SW480 (cell line): ENCODE results near the gene CNGB1.
"Not testable (repeated sequence)": the region's sequence is repeated elsewhere in the genome, so short reads cannot be mapped to it uniquely, and the experiment has no call there.

Experiments used
- DNase-seq: peaks from one replicate; pipeline ENCODE4 v3.0.0-alpha.2; 2016; ENCODE audit warnings: low spot score

CNGB1 gene

DNA sequence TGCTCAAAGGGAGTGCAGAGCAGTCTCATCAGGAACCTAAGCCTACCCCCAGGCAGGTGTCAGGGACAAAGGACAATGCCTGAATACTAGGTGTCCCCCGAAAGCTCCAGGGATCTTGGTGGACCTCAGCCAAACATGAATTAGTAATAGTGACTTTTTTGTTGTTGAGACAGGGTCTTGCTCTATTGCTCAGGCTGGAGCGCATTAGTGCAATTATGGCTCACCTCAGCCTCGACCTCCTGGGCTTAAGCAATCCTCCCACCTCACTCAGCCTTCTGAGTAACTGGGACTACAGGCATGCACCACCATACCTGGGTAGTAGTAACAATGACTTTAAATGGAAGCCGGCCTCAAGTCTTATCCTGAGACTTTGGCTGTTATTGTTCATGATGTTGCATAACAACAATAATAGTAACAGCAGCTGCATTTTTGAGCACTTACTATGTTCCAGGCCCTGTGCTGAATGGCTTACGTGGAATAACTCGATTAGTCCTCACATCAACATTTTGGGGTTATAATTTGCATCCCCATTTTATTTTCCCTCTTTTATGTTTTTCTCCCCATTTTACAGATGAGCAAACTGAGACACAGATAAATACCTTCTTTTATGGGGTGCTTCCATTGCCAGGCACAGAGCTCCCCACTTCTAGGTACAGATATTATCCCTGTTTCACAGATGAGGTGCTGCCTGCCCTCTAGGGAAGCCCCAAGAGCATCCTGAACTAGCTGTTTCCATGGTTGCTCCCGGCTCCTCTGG, 19.5 kb downstream of the CNGB1 start:
- DNase-seq: no peak

DNA sequence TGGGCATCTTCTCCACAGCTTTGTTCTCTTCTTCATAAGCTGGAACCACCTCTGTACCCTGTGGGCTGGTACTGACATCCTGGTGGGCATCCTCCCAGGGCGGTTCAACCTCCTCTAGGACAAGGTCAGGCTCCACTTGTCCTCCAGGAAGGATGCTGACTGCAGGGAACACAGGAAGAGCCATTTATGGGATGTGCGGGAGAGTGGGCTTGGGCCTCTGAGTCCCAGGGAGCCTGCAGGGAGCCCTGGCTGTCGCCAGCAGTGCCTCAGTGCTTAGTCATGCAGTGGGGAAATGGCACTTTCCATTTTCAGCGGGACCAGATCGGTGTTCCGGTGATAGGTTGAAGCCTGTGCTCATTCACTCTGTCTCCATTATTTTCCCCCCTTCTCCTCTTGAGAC, 20.5 kb downstream of the CNGB1 start:
- no peak for DNase-seq

DNA sequence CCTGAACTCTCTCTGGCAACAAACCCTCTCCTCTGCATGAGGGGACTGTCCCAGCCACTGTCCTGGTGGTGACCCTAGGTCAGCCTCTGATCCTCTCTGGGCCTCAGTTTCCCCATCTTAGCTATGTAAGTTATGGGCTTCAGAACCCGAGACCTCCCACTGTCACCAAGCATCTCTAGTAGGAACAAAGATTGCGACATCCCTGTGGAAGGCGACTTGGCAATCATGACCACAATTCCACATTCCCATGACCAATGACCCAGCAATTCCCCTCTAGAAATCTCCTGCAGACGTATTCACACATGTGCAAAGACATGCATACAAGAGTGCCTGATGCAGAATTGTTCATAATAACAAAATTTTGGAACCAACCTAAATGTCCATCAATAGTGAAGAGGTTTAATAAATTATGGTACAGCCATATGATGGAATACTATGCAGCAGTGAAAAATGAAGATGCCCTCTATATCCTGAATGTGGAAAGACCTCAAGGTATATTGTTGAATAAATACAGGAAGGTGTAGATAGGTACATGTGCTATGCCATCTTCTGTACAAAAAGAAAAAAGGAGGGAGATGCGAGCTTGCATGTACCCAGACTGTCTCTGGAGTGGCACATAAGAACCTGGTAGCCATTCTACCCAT, 21.2 kb downstream of the CNGB1 start:
- no peak for DNase-seq

DNA sequence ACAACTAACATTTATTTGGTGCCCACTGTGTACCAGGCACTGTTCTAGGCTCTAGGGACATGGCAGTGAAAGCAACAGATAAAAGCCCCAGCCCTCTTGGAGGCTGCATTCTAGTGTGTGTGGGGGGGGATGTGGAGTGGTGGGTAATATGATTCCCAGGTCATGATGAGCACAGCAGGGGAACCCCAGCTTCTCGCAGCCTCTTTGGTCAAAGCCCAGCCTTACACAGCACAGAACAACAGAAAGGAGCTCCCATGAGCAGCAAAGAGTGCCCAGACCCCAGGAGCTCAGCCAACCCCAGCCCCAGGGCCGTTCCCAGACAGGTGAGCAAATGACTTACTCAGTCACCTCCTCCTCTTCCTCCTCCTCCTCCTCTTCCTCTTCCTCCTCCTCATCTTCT, 21.9 kb downstream of the CNGB1 start:
- DNase-seq: no peak

DNA sequence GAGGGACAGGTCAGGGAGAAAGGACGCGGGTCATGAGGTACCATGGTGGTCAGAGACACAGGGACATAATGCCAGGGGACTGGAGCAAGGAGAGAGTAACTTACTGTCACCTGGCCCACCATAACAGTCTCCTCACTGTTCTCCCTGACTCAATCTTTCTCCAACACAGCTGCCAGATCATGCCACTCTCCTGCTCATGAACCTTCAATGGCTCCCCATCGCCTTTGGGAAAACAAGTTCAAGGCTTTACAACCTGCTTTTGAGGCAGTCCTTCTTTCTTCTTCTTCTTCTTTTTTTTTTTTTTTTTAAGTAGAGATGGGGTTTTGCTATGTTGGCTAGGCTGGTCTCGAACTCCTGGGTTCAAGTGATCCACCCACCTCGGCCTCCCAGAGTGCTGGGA, 22.9 kb downstream of the CNGB1 start:
- no peak for DNase-seq

DNA sequence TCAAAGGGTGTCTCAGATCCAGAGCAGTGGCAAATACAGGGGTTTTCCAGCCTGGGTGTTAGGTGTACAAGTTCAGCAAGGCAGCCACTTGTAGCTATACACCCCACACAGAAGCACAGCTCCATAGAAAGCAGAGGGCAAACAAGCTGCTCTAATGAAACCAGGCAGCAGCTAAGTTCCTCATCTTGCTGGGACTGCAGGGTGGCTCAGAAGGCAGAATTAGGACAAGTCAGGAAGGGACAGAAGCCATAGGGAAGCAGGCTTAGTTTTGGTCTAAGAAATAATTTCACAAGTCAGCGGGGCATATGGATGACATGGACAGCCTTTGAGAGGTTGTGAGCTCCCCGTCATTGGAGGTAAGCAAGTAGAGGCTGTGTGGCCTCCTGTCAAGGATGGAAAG, 23.7 kb downstream of the CNGB1 start:
- DNase-seq: no peak

DNA sequence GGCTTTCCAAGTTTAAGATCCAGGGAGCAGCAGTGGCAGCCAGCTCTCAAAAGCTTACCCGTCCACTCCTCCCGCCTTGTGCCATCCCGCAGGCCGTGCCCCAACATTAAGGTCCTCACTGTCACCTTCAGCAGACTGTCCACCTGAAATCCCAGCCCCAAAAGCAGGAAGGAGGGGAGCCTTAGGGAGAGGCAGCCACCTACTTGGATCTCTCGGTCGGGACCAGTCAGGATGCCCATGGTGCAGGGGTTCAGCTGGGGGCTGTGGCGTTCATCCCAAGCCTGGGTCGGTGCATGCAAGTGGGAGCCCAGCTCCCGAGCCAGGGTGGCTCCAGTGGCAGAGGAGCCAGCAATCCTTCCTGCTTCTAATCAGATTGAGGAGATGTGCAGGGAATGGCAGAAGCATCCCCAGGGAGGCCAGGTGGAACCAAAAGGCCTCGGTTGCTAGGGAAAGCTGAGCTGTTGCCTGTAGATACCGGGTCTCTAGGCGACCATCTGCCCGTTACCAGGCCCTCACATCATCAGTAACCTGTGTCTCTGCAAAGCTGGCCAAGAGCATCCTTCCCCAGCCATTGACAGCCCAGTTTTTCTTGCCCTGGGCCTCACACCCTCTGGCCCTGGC, 24.6 kb downstream of the CNGB1 start:
- DNase-seq: no peak

DNA sequence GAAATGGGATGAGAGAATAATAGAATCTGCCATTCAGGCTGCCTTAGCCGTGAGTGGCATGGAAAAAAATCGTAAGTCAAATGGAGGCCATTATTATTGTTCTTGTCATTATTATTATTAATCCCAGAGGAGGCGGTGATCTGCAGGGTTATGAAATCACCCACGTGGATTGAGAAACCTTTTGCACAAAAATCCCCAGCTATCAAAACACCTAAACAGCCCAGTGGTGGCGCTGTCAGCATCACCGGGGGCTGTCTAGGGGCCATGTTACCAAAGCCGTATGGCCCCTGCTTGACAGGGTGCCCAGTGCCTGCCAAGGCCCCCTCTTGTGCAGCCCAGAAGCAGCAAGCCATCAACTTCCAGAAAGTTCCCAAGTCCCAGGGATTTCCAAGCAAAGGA, 25.2 kb downstream of the CNGB1 start:
- no peak for DNase-seq

DNA sequence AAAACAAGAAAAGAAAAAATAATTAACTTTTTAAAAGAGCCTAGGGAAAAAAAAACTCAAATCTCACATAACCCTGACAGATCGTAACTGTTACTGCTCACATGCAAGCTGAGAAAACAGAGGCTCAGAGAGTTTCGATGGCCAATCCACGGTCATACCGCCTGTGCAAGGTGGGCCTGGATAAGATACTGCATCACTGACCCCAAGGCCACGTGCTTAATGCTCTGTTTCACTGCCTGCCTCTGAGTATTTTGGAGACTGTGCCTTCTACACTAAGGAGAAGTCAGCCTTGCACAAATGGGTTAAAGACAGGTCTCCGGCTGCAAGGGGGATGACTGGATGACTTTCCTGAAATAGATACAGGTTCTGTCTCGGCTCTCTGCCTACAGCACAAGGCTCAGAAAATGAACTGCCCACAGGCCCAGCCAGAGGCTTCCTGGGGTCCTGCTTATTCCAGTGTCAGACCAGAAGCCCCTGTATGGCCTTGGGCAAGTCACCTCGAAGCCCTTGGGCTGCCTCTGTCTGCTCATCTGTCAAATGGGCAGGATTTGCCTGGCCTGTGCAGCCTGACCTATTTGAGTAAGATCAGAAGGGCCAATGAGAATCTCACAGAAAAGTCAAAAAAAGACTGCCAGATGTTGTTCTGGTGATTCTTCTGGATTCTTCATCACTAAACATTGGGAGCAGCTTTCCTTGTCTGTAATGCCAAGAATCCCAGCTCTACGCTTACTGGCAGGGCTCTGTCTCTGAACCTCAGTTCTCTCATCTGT, 25.8 kb downstream of the CNGB1 start:
- no peak for DNase-seq

DNA sequence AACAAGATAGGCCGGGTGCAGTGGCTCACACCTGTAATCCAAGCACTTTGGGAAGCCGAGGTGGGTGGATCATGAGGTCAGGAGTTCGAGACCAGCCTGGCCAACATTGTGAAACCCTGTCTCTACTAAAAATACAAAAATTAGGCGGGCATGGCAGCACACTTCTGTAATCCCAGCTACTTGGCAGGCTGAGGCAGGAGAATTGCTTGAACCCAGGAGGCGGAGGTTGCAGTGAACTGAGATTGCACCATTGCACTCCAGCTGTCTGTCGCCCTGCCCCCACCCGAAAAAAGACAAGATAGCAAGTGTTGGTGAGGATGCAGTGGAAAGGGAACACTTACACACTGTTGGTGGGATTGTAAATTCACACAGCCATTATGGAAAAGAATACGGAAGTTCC, 27.5 kb downstream of the CNGB1 start:
- DNase-seq: not testable (repeated sequence)

DNA sequence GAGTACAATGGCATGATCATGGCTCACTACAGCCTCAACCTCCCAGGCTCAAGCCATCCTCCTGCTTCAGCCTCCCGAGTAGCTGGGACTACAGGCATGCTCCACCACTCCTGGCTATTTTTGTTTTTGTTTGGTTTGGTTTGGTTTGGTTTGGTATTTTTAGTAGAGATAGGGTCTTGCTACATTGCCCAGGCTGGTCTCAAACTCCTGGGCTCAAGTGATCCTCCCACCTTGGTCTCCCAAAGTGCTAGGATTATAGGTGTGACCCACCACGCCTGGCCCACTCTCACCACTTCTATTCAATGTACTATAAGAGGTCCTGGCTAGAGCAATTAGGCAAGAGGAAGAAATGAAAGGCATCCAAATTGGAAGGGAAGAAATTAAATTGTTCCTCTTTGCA, 29.0 kb downstream of the CNGB1 start:
- DNase-seq: not testable (repeated sequence)

DNA sequence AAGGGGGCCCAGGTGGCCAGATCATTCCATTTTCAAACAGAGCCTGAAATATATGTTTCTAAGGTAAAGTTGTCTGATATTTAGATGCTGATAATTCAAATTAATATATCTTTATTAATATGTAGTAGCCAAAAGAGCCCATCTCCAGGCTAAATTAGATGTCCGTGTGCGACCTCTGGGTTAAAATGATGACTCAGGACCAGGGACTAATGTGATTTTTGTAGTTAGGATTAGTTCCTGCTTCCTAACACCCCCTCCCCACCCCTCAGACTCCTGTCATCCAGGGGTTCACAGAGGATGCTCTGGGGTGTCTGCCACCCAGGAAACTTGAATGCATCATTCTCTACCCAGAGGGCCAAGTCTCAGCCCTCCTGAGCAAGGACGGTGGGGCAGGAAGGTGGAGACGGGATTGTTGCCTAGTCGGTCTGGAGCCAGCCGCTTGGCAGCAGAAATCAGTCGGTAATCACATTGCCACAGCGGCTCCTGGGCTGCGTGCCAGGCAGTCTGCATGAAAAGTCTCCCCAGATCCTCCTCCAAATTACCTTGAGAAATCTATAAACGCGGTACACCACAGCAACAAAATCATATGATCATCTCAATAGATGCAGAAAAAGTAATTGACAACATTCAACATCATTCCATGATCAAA, 29.8 kb downstream of the CNGB1 start:
- no peak for DNase-seq

DNA sequence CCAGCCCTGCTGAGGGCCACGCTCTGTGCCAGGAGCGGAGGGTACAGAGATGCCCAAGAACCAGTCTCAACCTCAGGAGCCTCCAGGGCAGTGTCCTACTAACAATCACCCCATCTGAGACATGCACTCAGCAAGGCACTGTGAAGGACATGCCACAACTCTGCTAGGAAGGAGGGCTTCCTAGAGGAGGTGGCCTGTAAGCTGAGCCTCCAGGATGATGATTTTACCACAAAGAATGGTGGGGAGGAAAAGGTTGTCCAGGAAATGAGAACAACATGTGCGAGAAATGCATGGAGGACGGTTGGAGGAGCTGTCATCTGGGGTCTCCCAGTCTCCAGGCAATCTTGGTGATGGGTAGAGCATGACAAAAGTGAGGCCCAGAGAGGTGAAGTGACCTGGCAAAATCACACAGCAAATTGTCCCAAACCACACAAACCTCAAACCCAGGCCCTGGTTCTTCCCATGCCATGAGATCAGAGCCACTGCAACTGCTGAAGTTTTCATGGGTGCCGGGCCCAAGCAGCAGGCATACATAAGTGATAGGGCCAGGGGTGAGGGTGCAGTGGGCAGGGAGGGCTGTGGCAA, 30.5 kb downstream of the CNGB1 start:
- DNase-seq: no peak

DNA sequence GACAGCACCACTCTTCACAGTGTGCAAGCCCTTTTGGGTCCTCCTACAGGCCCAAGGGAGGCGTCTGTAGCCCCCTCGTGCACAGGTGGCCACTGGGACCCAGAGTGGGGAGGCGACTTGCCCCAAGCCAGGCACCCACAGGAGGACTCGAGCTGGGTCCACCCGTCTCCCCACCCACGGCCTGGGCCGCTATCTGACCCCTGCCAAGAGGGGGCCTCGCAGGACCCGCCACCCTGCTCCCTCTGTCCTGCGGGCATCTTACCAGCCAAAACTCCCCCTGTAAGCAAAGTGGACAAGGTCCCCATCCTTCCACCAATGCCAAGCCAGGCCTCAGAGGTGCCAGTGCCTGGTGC, 31.1 kb downstream of the CNGB1 start:
- no peak for DNase-seq

DNA sequence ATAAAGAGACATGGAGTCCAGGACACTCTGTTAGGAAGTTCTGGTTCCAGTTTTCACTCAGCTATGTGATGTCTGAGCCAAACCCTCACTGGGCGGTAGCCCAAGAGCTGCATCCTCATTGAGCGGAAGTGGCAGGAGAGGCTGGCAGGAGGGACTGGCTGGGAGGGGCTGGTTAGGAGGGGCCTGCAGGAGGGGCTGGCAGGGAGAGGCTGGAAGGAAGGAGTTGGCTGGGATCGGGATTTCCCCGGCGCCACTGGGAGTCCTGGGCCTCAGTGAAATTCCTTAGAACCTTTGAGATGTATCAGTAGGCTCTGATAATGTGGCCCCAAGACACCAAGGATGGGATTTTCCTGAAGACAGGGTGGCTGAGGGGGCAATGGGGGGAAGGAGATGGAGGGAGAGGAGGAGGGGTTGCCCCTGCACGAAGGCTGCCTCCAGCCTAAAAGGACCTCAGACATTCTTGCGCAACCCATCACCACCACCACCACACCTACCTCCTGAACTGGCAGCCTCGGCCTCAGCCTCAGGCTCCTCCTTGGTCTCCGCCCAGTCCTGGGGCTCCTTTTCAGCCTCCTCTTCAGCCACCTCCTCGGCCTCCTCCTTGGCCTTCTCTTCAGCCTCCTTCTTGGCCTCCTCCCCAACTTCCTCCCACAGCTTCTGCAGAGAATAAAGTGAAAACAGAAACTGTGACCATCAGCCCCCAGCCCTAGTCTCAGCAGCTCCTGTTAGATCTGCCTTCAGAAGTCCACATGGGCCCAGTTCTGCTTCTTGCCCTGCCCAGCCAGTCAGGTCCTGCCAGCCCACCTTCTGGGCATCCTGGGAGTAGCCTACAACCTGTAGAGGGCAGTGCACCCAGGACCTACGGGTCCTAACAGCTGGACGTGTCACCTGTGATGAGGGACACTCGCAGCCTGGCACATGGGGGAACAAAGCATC, 31.7 kb downstream of the CNGB1 start:
- no peak for DNase-seq

DNA sequence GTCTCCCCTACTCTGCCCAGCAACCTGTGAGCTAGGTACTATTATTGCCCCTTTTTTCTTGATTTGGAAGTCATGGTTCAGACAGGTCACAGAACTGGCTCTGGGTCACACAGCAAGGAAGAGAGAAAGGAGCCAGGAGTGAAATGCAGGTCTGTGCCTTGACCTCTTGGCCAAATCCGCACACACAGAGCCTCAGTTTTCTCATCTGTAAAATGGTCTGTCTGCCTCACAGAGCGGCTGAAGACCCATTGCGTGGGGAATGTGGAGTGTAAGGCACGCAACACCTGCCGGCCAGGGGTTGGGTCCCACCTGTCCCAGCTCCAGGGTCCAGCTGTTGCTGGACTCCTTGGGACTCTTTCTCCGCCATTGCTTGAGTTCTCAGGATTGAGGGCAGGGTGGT, 32.4 kb downstream of the CNGB1 start:
- no peak for DNase-seq

DNA sequence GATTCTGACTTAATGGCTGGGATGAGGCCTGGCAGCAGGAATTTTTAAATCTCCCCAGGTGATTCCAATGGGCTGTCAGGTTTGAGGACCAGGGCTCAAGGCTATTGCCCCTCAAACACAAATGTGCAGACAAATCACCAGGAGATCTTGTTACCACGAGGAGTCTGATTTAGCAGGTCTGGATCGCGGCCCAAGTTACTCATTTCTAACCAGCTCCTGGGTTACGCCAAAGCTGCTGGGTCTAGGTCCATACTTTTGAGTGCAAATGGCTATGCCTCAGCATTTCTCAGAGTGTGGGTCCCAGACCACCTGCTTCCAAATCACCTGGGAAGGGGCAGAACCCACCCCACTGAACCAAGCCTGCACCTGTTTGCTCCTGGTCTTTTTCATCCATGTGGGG, 33.1 kb downstream of the CNGB1 start:
- DNase-seq: no peak

DNA sequence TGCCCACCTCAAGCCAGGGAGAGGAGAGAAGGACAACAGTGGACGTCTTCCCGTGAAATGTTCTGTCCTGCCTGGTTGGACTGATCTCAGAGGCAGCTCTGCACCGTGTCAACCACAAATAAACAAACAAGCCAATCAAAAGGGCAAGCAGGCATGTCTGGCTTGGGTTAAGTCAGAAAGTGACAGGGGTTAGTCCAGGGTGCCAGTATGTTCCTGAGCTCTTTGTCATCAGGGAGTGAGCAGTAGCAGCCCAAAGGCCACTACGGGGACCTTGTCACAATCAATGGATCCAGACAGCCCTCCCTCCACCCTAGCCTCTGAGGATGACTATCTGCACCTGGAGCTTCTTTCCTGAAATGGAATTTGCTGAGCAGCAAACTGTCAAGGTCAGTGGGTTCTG, 35.0 kb downstream of the CNGB1 start:
- peak; percentile 20 for DNase-seq

DNA sequence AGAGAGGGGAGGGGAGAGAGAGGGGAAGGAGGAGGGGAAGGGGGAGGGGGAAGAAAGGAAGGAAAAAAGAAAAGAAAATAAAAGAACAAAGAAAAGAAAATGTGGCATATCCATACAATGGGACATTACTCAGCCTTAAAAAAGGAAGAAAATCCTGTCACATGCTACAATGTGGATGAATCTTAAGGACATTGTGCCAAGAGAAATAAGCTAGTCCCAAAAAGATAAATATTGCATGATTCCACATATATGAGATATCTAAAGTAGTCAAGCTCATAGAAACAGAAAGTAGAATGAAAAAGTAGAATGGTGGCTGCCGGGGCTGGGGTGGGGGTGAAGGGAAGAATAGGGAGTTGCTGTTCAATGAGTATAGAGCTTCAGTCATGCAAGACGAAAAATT, 40.4 kb downstream of the CNGB1 start:
- DNase-seq: no peak

DNA sequence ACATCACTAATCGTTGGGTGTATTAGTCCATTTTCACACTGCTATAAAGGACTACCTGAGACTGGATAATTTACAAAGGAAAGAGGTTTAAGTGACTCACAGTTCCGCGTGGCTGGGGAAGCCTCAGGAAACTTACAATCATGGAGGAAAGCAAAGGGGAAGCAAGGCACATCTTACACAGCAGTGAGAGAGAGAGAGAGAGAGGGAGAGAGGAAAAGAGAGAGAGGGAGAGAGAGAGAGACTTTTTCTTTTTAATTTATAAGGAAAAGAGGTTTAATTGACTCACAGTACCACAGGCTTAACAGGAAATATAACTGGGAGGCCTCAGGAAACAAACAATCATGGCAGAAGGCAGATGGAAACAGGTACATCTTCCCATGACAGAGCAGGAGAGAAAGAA, 41.7 kb downstream of the CNGB1 start:
- DNase-seq: no peak

DNA sequence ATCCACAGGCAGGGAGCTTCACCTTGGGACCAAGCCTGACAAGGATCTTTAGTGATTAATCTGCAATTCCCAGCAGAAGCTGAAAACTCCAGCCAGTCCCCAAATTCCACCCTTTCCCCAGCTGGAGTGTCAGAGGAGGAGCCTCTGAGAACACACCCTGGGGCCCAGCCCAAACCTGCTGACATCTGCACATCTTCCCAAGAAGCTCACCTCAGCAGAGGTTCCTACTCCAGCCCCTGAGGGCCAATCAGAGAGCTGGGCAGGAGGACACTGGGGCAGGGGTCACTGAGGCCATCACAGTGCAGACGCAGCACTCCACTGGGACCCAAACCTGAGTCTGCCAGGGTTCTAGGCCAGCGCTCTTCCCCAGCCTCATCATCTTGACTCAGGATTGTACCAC, 44.9 kb downstream of the CNGB1 start:
- no peak for DNase-seq
